Ovary (tissue), 3 donors: Measurements from ENCODE around the gene LRRC27.

Experiments
- EP300 ChIP-seq: sonication (generic); formaldehyde crosslinking; IDR thresholded peaks from one replicate; pipeline ENCODE4 v1.6.1; 2017; ENCODE audit warnings: antibody characterized with exemption
- POLR2A ChIP-seq: fragments of 450-650 bp; IDR thresholded peaks from one replicate; pipeline ENCODE4 v1.6.1; 2017; ENCODE audit warnings: antibody characterized with exemption, mild to moderate bottlenecking, moderate library complexity
- TF ChIP-seq, protein P1 (sequence below), 3 donors: fragments of 450-650 bp in 2 of 3; fragments of 200-600 bp in 1 of 3; IDR thresholded peaks; one replicate each; pipeline versions ENCODE4 v1.5.1 to v1.8.0; 2016 to 2022; ENCODE audit warnings: antibody characterized with exemption in 3 of 3, mild to moderate bottlenecking in 1 of 3
- donor health status: DM: no; HTN: no; CAD: no.

DNA sequence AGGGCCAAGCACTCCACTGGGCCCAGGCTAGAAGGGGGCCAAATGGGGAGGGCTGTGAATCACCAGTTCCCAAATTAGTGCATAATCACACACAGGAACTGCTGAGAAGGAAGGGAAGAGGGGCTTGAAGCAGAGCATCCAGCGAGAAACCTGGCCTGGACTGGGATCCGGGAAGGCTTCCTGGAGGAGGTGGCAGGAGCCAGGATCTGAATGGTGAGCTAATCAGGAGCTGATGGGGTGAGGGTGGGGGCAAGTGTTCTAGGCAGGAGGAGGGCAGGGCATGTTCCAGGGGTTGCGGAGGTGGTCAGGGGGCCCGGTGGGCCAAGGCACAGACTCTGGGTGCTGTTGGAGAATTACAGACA lies 77.7 kb downstream of the LRRC27 start:
- TF ChIP-seq, protein P1, sequence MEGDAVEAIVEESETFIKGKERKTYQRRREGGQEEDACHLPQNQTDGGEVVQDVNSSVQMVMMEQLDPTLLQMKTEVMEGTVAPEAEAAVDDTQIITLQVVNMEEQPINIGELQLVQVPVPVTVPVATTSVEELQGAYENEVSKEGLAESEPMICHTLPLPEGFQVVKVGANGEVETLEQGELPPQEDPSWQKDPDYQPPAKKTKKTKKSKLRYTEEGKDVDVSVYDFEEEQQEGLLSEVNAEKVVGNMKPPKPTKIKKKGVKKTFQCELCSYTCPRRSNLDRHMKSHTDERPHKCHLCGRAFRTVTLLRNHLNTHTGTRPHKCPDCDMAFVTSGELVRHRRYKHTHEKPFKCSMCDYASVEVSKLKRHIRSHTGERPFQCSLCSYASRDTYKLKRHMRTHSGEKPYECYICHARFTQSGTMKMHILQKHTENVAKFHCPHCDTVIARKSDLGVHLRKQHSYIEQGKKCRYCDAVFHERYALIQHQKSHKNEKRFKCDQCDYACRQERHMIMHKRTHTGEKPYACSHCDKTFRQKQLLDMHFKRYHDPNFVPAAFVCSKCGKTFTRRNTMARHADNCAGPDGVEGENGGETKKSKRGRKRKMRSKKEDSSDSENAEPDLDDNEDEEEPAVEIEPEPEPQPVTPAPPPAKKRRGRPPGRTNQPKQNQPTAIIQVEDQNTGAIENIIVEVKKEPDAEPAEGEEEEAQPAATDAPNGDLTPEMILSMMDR (IDR thresholded peaks at IDR 0.05), result no peak
- no peak for TF ChIP-seq EP300
- TF ChIP-seq POLR2A, result no peak
